ENCODE data around the gene PCDHGA5.

DNA sequence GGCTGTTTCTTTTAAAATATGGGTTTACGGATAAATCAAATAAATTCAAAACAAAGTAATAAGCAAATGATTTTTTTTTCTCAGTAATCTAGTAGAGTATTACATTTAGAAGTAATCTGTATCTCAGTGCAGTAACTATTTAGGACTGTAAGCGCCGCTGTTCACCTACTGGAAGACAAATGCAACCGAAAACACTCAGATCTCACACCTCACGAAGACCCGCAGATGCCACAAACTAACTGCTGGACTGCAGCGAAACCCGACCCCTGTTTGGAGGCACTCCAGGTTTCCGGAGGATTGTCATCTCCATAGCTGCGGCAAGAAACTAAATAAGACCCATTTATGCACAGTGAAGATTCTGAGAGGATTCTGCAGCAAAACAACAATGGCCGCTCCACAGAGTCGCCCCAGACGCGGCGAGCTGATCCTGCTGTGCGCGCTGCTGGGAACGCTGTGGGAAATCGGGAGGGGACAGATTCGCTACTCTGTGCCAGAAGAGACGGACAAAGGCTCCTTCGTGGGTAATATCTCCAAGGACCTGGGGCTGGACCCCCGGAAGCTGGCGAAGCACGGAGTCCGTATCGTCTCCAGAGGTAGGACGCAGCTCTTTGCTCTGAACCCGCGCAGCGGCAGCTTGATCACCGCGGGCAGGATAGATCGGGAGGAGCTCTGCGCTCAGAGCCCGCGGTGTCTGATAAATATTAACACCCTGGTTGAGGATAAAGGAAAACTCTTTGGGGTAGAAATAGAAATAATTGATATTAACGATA lies 28.7 kb downstream of the PCDHGA5 start, which contains the start of gene PCDHGA8:
- TF ChIP-seq SUZ12 (IDR thresholded peaks at IDR 0.05; ENCODE audit: extremely low read depth, insufficient read depth, insufficient read length) = no peak
- no peak for TF ChIP-seq ZNF274 (IDR thresholded peaks at IDR 0.05; ENCODE audit: low read depth, low read length)
- no peak for TF ChIP-seq YY1 (IDR thresholded peaks at IDR 0.05; ENCODE audit: insufficient read depth, insufficient read length)
